Upper lobe of left lung (tissue), 4 donors: ENCODE data around the gene CRYAB.
"Not testable (repeated sequence)": the region's sequence is repeated elsewhere in the genome, so short reads cannot be mapped to it uniquely, and the experiment has no call there.

Experiments used
- CTCF ChIP-seq, 6 experiments: fragments of 450-650 bp in 4 of 6; fragments of 200-600 bp in 2 of 6; sonication (generic) in 2 of 6; IDR thresholded peaks; one replicate each; pipeline ENCODE4 v1.5.1; 2016 to 2019; ENCODE audit warnings: antibody characterized with exemption in 6 of 6
- POLR2A ChIP-seq, 4 donors: fragments of 450-650 bp; IDR thresholded peaks; one replicate each; pipeline ENCODE4 v1.5.1; 2016 to 2017; ENCODE audit warnings: antibody characterized with exemption in 4 of 4, mild to moderate bottlenecking in 2 of 4

GRCh38 chr11:111885053-111885452 lies 26.5 kb downstream of the CRYAB start:
- not testable (repeated sequence) for TF ChIP-seq CTCF, POLR2A (IDR thresholded peaks at IDR 0.05)
